Measurements from ENCODE around the gene KIAA1328. TPM values are rescaled to one million over a fixed set of nuclear protein-coding genes. Genes with fewer than 3 reads are reported as not detected.

Gene KIAA1328
- total and polyA plus RNA-seq, 8 donors: 1.9 to 21.7 (median 10.7) TPM

GRCh38 chr18:37246779-37247340 is 417.9 kb downstream of the KIAA1328 start:
- no peaks in the 10 kb centered on the region for H3K9me3 ChIP-seq
- no peak for DNase-seq
- H3K4me3 ChIP-seq: no peak overlapping the region
- no peak overlapping the region for H3K27ac ChIP-seq
- H3K27me3 ChIP-seq: peaks cover 0 to 44% (median 0%) of the 10 kb centered on the region in 3 donors
- peaks cover 0 to 4% (median 0%) of the 10 kb centered on the region in 4 donors for H3K4me1 ChIP-seq
- no peak for TF ChIP-seq CTCF (IDR thresholded peaks at IDR 0.05)
- no peak for TF ChIP-seq EP300 (IDR thresholded peaks at IDR 0.05)
- no peak for TF ChIP-seq POLR2AphosphoS5 (IDR thresholded peaks at IDR 0.05)
- no peak for TF ChIP-seq POLR2A (IDR thresholded peaks at IDR 0.05)
- H3K36me3 ChIP-seq: no peaks in the 10 kb centered on the region
- 87 to 93% (median 92%) methylated on average over 13 of the region's 13 CpGs for WGBS, 5 donors
- intact Hi-C loops (cut with DNase I; ENCODE audit: low total_unique reads): no loop called here

- intact Hi-C loops (cut with DNase I; ENCODE audit: low total_unique reads): no loop called here
Observed at GRCh38 chr18:37247497-37248161, 418.7 kb downstream of the KIAA1328 start.

GRCh38 chr18:37248281-37248680 is 419.4 kb downstream of the KIAA1328 start:
- 85 to 93% (median 89%) methylated on average over 5 of the region's 5 CpGs for WGBS, 5 donors
- H3K4me1 ChIP-seq: peaks cover 0 to 13% (median 5%) of the 10 kb centered on the region in 4 donors
- H3K27me3 ChIP-seq: peaks cover 0 to 58% (median 2%) of the 10 kb centered on the region in 3 donors
- H3K4me3 ChIP-seq: no peak overlapping the region
- H3K9me3 ChIP-seq: no peaks in the 10 kb centered on the region
- DNase-seq: no peak
- TF ChIP-seq POLR2A (IDR thresholded peaks at IDR 0.05): no peak
- TF ChIP-seq CTCF (IDR thresholded peaks at IDR 0.05): no peak
- no peak for TF ChIP-seq EP300 (IDR thresholded peaks at IDR 0.05)
- no peak for TF ChIP-seq POLR2AphosphoS5 (IDR thresholded peaks at IDR 0.05)
- H3K36me3 ChIP-seq: no peaks in the 10 kb centered on the region
- intact Hi-C loops (cut with DNase I; ENCODE audit: low total_unique reads): no loop called here
- no peak overlapping the region for H3K27ac ChIP-seq

More at GRCh38 chr18:37247497-37248161, 418.7 kb downstream of the KIAA1328 start:
- Histone ChIP-seq H3K4me1 (peaks cover 0 to 7% (median 0%) of the 10 kb centered on the region in 4 donors), H3K27me3 (peaks cover 0 to 51% (median 0%) of the 10 kb centered on the region in 3 donors), H3K36me3 (no peaks in the 10 kb centered on the region), H3K4me3 (no peak overlapping the region), H3K9me3 (no peaks in the 10 kb centered on the region), H3K27ac (no peak overlapping the region)
- TF ChIP-seq EP300 (IDR thresholded peaks at IDR 0.05) (no peak), CTCF (IDR thresholded peaks at IDR 0.05) (no peak), POLR2A (IDR thresholded peaks at IDR 0.05) (no peak), POLR2AphosphoS5 (IDR thresholded peaks at IDR 0.05) (no peak)
- 81 to 92% (median 85%) methylated on average over 10 of the region's 10 CpGs for WGBS, 5 donors
- no peak for DNase-seq

GRCh38 chr18:37249171-37249886 is 420.4 kb downstream of the KIAA1328 start:
- no peak overlapping the region for H3K4me3 ChIP-seq
- no peak for DNase-seq
- peaks cover 0 to 61% (median 12%) of the 10 kb centered on the region in 3 donors for H3K27me3 ChIP-seq
- H3K4me1 ChIP-seq: peaks cover 4 to 24% (median 15%) of the 10 kb centered on the region in 4 donors
- no peaks in the 10 kb centered on the region for H3K9me3 ChIP-seq
- no peaks in the 10 kb centered on the region for H3K36me3 ChIP-seq
- intact Hi-C loops (cut with DNase I; ENCODE audit: low total_unique reads): no loop called here
- WGBS, 5 donors: 72 to 81% (median 79%) methylated on average over 11 of the region's 11 CpGs
- TF ChIP-seq POLR2AphosphoS5 (IDR thresholded peaks at IDR 0.05) (no peak), POLR2A (IDR thresholded peaks at IDR 0.05) (no peak), CTCF (IDR thresholded peaks at IDR 0.05) (no peak), EP300 (IDR thresholded peaks at IDR 0.05) (no peak)
- H3K27ac ChIP-seq: no peak overlapping the region

All from stomach (tissue), 9 donors.